Osteocyte (in vitro differentiated cells): ENCODE data around the gene FYB1. TPM values are rescaled to one million over a fixed set of nuclear protein-coding genes. Genes with fewer than 3 reads are reported as not detected.
A peak's percentile ranks its signal among the peaks of the same experiment; 100 is the strongest.

ENCODE experiments used
- DNase-seq: peaks from one replicate; pipeline ENCODE4 v3.0.0; 2021; ENCODE audit warnings: mixed read lengths; ENCODE audit not compliant: unreplicated experiment; ENCODE audit errors: extremely low spot score
- H3K27ac Mint-ChIP-seq: one replicate; pipeline ENCODE4 v1.8.0; 2021; ENCODE audit warnings: mild to moderate bottlenecking, mixed read lengths; ENCODE audit not compliant: unreplicated experiment
- H3K27me3 Mint-ChIP-seq: one replicate; pipeline ENCODE4 v1.8.0; 2021; ENCODE audit warnings: mixed read lengths; ENCODE audit not compliant: unreplicated experiment
- H3K36me3 Mint-ChIP-seq: one replicate; pipeline ENCODE4 v1.8.0; 2021; ENCODE audit warnings: mixed read lengths; ENCODE audit not compliant: unreplicated experiment
- H3K4me1 Mint-ChIP-seq: one replicate; pipeline ENCODE4 v1.8.0; 2021; ENCODE audit warnings: mixed read lengths; ENCODE audit not compliant: unreplicated experiment
- H3K4me3 Mint-ChIP-seq: one replicate; pipeline ENCODE4 v1.8.0; 2021; ENCODE audit warnings: mild to moderate bottlenecking, moderate library complexity, mixed read lengths; ENCODE audit not compliant: unreplicated experiment
- H3K9me3 Mint-ChIP-seq: one replicate; pipeline ENCODE4 v1.8.0; 2021; ENCODE audit warnings: mixed read lengths; ENCODE audit not compliant: unreplicated experiment
- CTCF ChIP-seq: fragments of 200-600 bp; sonication (generic); IDR thresholded peaks from 2 replicates; pipeline ENCODE4 v1.5.0; 2021; ENCODE audit warnings: antibody characterized with exemption, mild to moderate bottlenecking, moderate library complexity
- total RNA-seq: library from RNA; stranded (reverse); gene quantifications from 2 replicates; pipeline ENCODE4 v1.2.1, GENCODE V29; 2021

The FYB1 gene
- total RNA-seq, 1 donor from 2014 or later: not detected

GRCh38 chr5:39156082-39156481, 63.3 kb downstream of the FYB1 start:
- no peak for DNase-seq
- no peaks in the 10 kb centered on the region for H3K9me3 Mint-ChIP-seq
- no peak for TF ChIP-seq CTCF
- H3K4me3 Mint-ChIP-seq: no peak overlapping the region
- peaks cover 7% of the 10 kb centered on the region for H3K27me3 Mint-ChIP-seq
- H3K4me1 Mint-ChIP-seq: no peaks in the 10 kb centered on the region
- no peaks in the 10 kb centered on the region for H3K36me3 Mint-ChIP-seq
- no peak overlapping the region for H3K27ac Mint-ChIP-seq

- no peak for TF ChIP-seq CTCF
- no peaks in the 10 kb centered on the region for H3K4me1 Mint-ChIP-seq
These were observed 67.6 kb downstream of the FYB1 start for GRCh38 chr5:39151745-39152144.

GRCh38 chr5:39149966-39150365, 69.4 kb downstream of the FYB1 start:
- DNase-seq: no peak
- TF ChIP-seq CTCF: no peak
- Mint-ChIP-seq H3K36me3 (no peaks in the 10 kb centered on the region), H3K4me1 (no peaks in the 10 kb centered on the region), H3K27me3 (no peaks in the 10 kb centered on the region), H3K4me3 (no peak overlapping the region), H3K27ac (no peak overlapping the region), H3K9me3 (no peaks in the 10 kb centered on the region)

More at GRCh38 chr5:39151745-39152144, 67.6 kb downstream of the FYB1 start:
- Mint-ChIP-seq H3K36me3 (no peaks in the 10 kb centered on the region), H3K4me3 (no peak overlapping the region), H3K27me3 (no peaks in the 10 kb centered on the region), H3K27ac (no peak overlapping the region), H3K9me3 (no peaks in the 10 kb centered on the region)
- DNase-seq: no peak

GRCh38 chr5:39148983-39149534, 70.3 kb downstream of the FYB1 start:
- no peak overlapping the region for H3K27ac Mint-ChIP-seq
- no peak for DNase-seq
- H3K36me3 Mint-ChIP-seq: no peaks in the 10 kb centered on the region
- H3K27me3 Mint-ChIP-seq: no peaks in the 10 kb centered on the region
- TF ChIP-seq CTCF: peak; percentile 57
- no peaks in the 10 kb centered on the region for H3K9me3 Mint-ChIP-seq
- no peak overlapping the region for H3K4me3 Mint-ChIP-seq
- H3K4me1 Mint-ChIP-seq: no peaks in the 10 kb centered on the region

GRCh38 chr5:39146831-39147540, 72.4 kb downstream of the FYB1 start:
- no peak for TF ChIP-seq CTCF
- H3K27ac Mint-ChIP-seq: no peak overlapping the region
- no peaks in the 10 kb centered on the region for H3K36me3 Mint-ChIP-seq
- no peaks in the 10 kb centered on the region for H3K4me1 Mint-ChIP-seq
- H3K4me3 Mint-ChIP-seq: no peak overlapping the region
- H3K27me3 Mint-ChIP-seq: no peaks in the 10 kb centered on the region
- no peaks in the 10 kb centered on the region for H3K9me3 Mint-ChIP-seq
- DNase-seq: no peak
